Measurements from ENCODE around the gene PKP1. TPM values are rescaled to one million over a fixed set of nuclear protein-coding genes. Genes with fewer than 3 reads are reported as not detected.

PKP1 gene
- total RNA-seq, 4 donors from 2014 or later, result 0.11 to 0.94 (median 0.54) TPM; not detected in 1

GRCh38 chr1:201295346-201295745 lies 12.0 kb downstream of the PKP1 start:
- DNase-seq, result no peak
- Histone ChIP-seq H3K4me1 (peaks cover 0 to 6% of the 10 kb centered on the region in 2 donors), H3K36me3 (no peaks in the 10 kb centered on the region), H3K27ac (no peak overlapping the region), H3K9me3 (no peaks in the 10 kb centered on the region), H3K27me3 (no peaks in the 10 kb centered on the region), H3K4me3 (replicated peaks in 1 of 3) (no peak overlapping the region)
- intact Hi-C loops (cut with DNase I), result no loop called here
- TF ChIP-seq POLR2A (IDR thresholded peaks at IDR 0.05), result no peak
- TF ChIP-seq CTCF (IDR thresholded peaks at IDR 0.05), result no peak
- WGBS, 2 donors, result 91 to 93% methylated on average over 4 of the region's 4 CpGs

GRCh38 chr1:201295861-201296260 lies 12.6 kb downstream of the PKP1 start:
- WGBS, 2 donors, result 61 to 85% methylated on average over 3 of the region's 3 CpGs

GRCh38 chr1:201296352-201296751 lies 13.0 kb downstream of the PKP1 start:
- 81 to 85% methylated on average over 4 of the region's 4 CpGs for WGBS, 2 donors
- intact Hi-C loops (cut with DNase I), result no loop called here
- no peak for DNase-seq
- Histone ChIP-seq H3K4me3 (replicated peaks in 1 of 3) (no peak overlapping the region), H3K27ac (no peak overlapping the region), H3K36me3 (no peaks in the 10 kb centered on the region), H3K9me3 (no peaks in the 10 kb centered on the region), H3K4me1 (peaks cover 0 to 6% of the 10 kb centered on the region in 2 donors), H3K27me3 (no peaks in the 10 kb centered on the region)
- TF ChIP-seq POLR2A (IDR thresholded peaks at IDR 0.05) (no peak), CTCF (IDR thresholded peaks at IDR 0.05) (no peak)

More at GRCh38 chr1:201295861-201296260, 12.6 kb downstream of the PKP1 start:
- H3K9me3 ChIP-seq, result no peaks in the 10 kb centered on the region
- no peak for DNase-seq
- peaks cover 0 to 6% of the 10 kb centered on the region in 2 donors for H3K4me1 ChIP-seq
- intact Hi-C loops (cut with DNase I), result no loop called here
- H3K27ac ChIP-seq, result no peak overlapping the region
- TF ChIP-seq POLR2A (IDR thresholded peaks at IDR 0.05), result no peak
- no peak for TF ChIP-seq CTCF (IDR thresholded peaks at IDR 0.05)
- H3K36me3 ChIP-seq, result no peaks in the 10 kb centered on the region
- no peak overlapping the region for H3K4me3 ChIP-seq (replicated peaks in 1 of 3)
- H3K27me3 ChIP-seq, result no peaks in the 10 kb centered on the region

- no peak for TF ChIP-seq POLR2A (IDR thresholded peaks at IDR 0.05)
- no peak for TF ChIP-seq CTCF (IDR thresholded peaks at IDR 0.05)
- no peak overlapping the region for H3K27ac ChIP-seq
- peaks cover 0 to 14% of the 10 kb centered on the region in 2 donors for H3K4me1 ChIP-seq
- H3K4me3 ChIP-seq (replicated peaks in 1 of 3), result no peak overlapping the region
- 82 to 88% methylated on average over 6 of the region's 7 CpGs for WGBS, 2 donors
- intact Hi-C loops (cut with DNase I), result no loop called here
- no peaks in the 10 kb centered on the region for H3K9me3 ChIP-seq
- no peaks in the 10 kb centered on the region for H3K27me3 ChIP-seq
- H3K36me3 ChIP-seq, result no peaks in the 10 kb centered on the region
- DNase-seq, result no peak
Measured at GRCh38 chr1:201298396-201299381, 15.4 kb downstream of the PKP1 start.

- Histone ChIP-seq H3K27ac (no peak overlapping the region), H3K36me3 (no peaks in the 10 kb centered on the region), H3K9me3 (no peaks in the 10 kb centered on the region), H3K4me1 (peaks cover 0 to 24% of the 10 kb centered on the region in 2 donors), H3K27me3 (no peaks in the 10 kb centered on the region), H3K4me3 (replicated peaks in 1 of 3) (no peak overlapping the region)
- 80 to 89% methylated on average over 6 of the region's 6 CpGs for WGBS, 2 donors
- intact Hi-C loops (cut with DNase I), result no loop called here
- DNase-seq, result peak; percentile 38 to 47
- TF ChIP-seq POLR2A (IDR thresholded peaks at IDR 0.05) (no peak), CTCF (IDR thresholded peaks at IDR 0.05) (no peak)
Measured at GRCh38 chr1:201299968-201300367, 16.7 kb downstream of the PKP1 start.
